HFF-Myc (cell line): Measurements from ENCODE around the gene KCNA5.

Experiments used
- DNase-seq: peaks from one replicate; pipeline ENCODE4 v3.0.0-alpha.2; 2011; ENCODE audit warnings: low read depth; ENCODE audit errors: extremely low read depth
- H3K4me3 ChIP-seq: replicated peaks from 2 replicates; pipeline ENCODE4 v1.5.1; 2011; ENCODE audit warnings: low read depth, mild to moderate bottlenecking, control low read depth, low read length
- CTCF ChIP-seq: IDR thresholded peaks from 2 replicates; pipeline ENCODE4 v1.5.1; 2012; ENCODE audit warnings: mild to moderate bottlenecking, low read depth, low read length, control low read depth; ENCODE audit errors: missing control alignments

KCNA5 gene

DNA sequence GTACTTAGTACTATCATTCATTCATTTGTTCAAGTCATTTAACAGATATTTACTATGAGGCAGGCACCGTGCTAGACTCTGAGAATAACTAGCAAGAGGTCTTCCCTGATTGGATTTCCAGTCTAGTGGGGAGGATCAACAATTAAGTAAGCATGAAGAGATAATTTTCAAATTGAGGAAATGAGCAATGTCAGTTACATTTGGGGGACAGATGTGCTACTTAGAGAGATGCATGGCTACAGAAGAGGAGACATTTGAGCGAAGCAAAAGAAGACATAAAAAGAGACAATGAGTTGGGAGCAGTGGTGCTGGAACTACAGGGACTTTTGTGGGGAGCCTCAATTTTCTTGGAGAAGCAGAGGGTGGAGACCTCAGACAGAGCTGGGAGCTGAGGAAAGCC lies 7.7 kb downstream of the KCNA5 start:
- TF ChIP-seq CTCF, result no peak
- no peak overlapping the region for H3K4me3 ChIP-seq
- DNase-seq, result no peak

- TF ChIP-seq CTCF, result no peak
- DNase-seq, result no peak
- no peak overlapping the region for H3K4me3 ChIP-seq
Measured at GRCh38 chr12:5051913-5052312, 8.2 kb downstream of the KCNA5 start.

DNA sequence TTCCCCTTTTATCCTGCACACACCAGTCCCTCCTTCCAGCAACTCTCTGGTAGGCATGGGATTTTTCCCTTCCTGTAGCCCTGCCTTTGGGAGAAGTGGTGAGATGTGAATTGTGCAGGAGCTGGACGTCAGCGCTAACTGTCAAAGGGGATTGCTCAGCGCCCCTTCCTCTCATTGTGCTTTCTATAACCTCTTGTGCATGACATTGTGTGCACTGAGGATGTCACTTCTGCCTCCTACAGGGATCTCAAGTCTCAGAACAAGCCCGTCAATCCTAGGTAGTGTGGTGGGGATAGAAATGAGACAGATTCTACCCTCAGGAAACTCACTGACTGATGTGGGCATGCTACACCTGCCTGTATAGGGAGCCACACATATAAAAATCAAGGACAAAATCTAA lies 8.7 kb downstream of the KCNA5 start:
- DNase-seq, result no peak
- H3K4me3 ChIP-seq, result no peak overlapping the region
- TF ChIP-seq CTCF, result no peak

DNA sequence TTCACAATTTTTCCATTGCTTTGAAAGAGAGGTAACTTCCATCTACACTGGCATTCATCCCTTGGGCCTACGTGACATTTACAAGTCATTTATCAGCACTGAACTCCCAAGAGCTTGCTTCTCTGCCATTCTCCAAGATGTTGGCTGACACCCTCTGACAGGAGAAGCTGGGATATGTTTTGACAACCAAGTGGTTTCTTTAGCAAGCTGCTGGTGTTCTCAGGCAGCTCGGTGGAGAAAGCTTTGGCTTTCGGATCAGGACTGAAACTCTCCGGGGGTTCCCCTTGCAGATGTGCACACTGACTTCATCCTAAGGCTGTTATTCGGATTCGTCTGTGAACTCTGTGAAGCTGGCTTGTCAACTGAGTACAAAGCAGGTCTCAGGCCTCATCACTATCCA lies 15.7 kb downstream of the KCNA5 start:
- DNase-seq, result no peak
- TF ChIP-seq CTCF, result no peak
- no peak overlapping the region for H3K4me3 ChIP-seq

DNA sequence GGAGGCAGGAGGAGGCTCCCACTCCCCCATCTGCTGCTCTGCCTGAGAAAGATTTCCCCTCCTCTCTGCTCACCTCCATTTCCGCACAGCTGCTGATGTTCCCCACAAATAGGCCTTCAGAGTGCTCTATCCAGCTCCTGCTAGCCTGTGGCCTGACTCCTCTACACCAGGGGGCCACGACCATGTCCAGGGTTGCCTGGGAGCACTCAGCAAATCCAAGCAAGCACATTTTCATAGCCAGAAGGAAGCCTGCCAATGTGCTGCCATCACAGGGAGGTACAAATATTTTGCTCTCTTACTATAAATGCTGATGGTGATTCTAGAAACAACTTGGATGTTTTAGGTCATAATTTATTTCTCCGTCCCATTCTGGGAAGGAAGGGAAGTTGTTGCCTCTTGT lies 17.3 kb downstream of the KCNA5 start:
- DNase-seq, result no peak
- no peak for TF ChIP-seq CTCF
- no peak overlapping the region for H3K4me3 ChIP-seq

DNA sequence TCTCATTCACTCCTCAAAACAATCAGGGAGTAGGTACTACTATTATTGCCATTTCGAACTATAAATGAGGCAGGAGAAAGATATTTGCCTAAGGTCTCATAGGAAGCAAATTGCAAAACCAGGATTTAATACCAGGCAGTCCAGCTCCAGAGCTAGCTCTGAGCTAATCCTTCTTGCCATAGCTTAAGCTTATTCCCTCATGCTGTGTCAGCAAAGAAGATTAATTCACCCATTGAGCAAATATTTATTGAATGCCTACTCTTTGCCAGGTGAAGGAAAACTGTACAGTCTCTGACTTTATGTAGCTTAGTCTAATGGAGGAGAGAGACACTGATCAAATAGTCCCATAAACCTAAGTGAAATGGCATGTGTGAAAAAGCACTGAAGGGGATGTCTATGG lies 19.5 kb downstream of the KCNA5 start:
- no peak overlapping the region for H3K4me3 ChIP-seq
- TF ChIP-seq CTCF, result no peak
- DNase-seq, result no peak

DNA sequence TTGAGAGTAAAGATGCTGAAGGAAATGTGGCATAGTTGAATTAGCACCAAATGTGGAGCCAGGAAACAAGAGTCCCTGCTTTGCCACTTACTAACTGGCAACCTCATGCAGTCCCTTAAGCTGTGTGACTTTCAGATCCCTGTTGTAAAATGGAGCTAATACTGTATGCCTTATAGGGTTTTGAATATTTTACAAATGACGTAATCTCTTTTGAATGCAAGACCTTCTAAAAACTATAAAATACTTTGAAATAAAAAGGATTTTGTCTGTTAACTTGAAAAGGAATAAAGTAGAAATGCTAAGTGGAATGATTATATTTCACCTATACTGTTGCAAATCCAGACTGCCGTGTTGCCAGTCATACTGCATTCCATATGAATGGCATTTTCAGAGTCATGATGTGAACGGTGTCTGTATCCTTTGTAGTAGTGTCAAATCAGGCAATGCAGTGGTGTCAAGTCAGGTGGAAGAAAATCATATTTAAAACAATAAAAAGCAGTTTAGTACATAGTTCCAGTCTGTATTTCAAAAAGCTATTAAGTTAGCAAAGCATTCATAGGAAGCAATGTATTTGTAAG lies 21.3 kb downstream of the KCNA5 start:
- no peak overlapping the region for H3K4me3 ChIP-seq
- TF ChIP-seq CTCF, result no peak
- no peak for DNase-seq
